GM12878 (cell line): ENCODE results near the gene CLIP3.

Source experiments
- CBX3 ChIP-seq: fragments of 200-600 bp; sonication (generic); IDR thresholded peaks from 2 replicates; pipeline ENCODE4 v1.6.1; 2016; ENCODE audit warnings: low read depth, borderline replicate concordance
- RFX5 ChIP-seq: IDR thresholded peaks from 2 replicates; pipeline ENCODE4 v1.6.1; 2011; ENCODE audit warnings: low read depth, low read length, improper control_type of control experiment
- ZNF217 ChIP-seq: fragments of 450-650 bp; IDR thresholded peaks from 2 replicates; pipeline ENCODE4 v1.6.1; 2017; ENCODE audit warnings: antibody characterized with exemption, mild to moderate bottlenecking
- TF ChIP-seq, protein P1 (sequence below): IDR thresholded peaks from 2 replicates; pipeline ENCODE4 v1.6.1; 2012; ENCODE audit warnings: mild to moderate bottlenecking, low read depth, low read length

DNA sequence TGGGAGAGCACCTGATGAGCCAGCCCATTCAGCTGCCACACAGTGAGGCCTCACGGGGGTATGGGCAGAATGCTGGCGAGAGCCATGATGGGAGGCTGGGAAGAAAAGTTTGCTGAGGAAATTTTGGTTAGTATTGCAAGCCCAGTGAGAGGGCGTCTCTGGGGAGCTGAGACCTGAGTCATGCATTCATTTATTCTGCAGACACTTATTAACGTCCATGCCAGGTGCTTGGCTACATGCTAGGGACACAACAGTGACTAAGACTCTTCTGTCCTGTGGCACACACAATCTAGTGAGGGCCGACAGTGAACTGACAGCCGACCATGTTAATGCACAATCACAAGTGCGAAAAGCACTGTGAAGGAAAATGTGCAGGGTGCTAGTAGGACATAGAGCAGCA, 49.2 kb upstream of the CLIP3 start:
- TF ChIP-seq RFX5 (no peak), ZNF217 (no peak), CBX3 (no peak)
- TF ChIP-seq, protein P1, sequence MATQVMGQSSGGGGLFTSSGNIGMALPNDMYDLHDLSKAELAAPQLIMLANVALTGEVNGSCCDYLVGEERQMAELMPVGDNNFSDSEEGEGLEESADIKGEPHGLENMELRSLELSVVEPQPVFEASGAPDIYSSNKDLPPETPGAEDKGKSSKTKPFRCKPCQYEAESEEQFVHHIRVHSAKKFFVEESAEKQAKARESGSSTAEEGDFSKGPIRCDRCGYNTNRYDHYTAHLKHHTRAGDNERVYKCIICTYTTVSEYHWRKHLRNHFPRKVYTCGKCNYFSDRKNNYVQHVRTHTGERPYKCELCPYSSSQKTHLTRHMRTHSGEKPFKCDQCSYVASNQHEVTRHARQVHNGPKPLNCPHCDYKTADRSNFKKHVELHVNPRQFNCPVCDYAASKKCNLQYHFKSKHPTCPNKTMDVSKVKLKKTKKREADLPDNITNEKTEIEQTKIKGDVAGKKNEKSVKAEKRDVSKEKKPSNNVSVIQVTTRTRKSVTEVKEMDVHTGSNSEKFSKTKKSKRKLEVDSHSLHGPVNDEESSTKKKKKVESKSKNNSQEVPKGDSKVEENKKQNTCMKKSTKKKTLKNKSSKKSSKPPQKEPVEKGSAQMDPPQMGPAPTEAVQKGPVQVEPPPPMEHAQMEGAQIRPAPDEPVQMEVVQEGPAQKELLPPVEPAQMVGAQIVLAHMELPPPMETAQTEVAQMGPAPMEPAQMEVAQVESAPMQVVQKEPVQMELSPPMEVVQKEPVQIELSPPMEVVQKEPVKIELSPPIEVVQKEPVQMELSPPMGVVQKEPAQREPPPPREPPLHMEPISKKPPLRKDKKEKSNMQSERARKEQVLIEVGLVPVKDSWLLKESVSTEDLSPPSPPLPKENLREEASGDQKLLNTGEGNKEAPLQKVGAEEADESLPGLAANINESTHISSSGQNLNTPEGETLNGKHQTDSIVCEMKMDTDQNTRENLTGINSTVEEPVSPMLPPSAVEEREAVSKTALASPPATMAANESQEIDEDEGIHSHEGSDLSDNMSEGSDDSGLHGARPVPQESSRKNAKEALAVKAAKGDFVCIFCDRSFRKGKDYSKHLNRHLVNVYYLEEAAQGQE, result no peak
